ENCODE measurements around the gene LRRC49.

LRRC49 gene

DNA sequence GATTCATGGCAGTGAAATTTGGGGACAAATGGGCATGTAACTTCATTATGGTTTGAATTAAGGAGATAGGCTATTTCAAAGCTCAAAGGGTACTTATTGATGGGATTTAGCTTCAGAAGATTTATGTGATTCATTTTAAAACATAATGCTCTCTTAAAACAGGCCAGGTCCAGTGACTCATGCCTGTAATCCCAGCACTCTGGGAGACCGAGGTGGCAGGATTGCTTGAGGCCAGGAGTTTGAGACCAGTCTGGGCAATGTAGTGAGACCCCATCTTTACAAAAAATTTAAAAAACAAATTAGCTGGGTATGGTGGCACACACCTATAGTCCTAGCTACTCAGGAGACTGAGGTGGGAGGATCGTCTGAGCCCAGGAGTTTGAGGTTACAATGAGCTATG is 11.8 kb upstream of the LRRC49 start:
- no peak for DNase-seq (ENCODE audit: low read depth, low spot score)
- H3K4me3 ChIP-seq (ENCODE audit: low read depth, low read length), result no peak overlapping the region
- in situ Hi-C loops (cut with HindIII; ENCODE audit: low sequenced_read_pairs), result no loop called here
- TF ChIP-seq CTCF (IDR thresholded peaks at IDR 0.05; ENCODE audit: low read depth, low read length), result no peak

DNA sequence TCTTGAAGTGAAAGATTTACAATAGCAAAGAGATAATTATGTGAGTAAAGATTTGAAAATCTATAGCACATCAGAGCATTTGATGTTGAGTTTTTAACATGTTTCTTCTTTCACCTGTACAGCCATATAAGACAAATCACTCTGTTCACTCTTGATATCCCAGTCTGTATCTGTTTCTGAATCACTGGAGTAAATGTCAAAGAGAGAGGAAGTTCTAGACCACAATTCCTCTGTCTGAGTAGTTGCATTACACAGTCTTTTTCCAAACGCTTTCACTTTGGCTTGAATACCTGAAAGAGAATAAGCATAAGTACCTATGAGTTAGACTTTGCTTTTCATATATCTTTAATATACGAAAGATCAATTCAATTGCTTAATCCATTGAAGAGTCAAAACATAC is 10.3 kb upstream of the LRRC49 start:
- TF ChIP-seq CTCF (IDR thresholded peaks at IDR 0.05; ENCODE audit: low read depth, low read length), result no peak
- DNase-seq (ENCODE audit: low read depth, low spot score), result no peak
- no peak overlapping the region for H3K4me3 ChIP-seq (ENCODE audit: low read depth, low read length)
- in situ Hi-C loops (cut with HindIII; ENCODE audit: low sequenced_read_pairs), result no loop called here

- in situ Hi-C loops (cut with HindIII; ENCODE audit: low sequenced_read_pairs), result no loop called here
- TF ChIP-seq CTCF (IDR thresholded peaks at IDR 0.05; ENCODE audit: low read depth, low read length), result peak; percentile 75
- peak; percentile 79 for DNase-seq (ENCODE audit: low read depth, low spot score)
- peak overlapping the region; percentile 60 for H3K4me3 ChIP-seq (ENCODE audit: low read depth, low read length)
Observed at GRCh38 chr15:70892912-70893560, 410 bp downstream of the LRRC49 start.

DNA sequence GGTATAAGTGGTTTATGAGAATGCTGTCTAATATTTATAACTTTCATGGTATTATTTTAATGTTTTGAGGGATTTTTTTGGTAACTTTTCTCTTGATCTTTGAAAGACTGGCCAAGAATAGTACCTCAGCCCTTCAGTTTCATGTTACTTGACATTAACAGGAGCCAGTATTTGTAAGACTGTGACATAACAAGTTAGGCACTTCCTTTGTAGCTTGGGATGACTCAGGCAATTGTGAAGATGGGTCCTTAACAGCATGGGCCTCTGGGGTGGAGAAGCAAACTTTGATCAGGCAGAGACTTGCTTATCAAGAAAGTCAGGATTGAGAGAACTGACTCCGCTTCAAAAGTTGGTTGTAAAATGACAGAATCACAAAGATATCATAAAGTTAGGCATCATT is 9.5 kb downstream of the LRRC49 start:
- in situ Hi-C loops (cut with HindIII; ENCODE audit: low sequenced_read_pairs), result no loop called here
- peak; percentile 88 for DNase-seq (ENCODE audit: low read depth, low spot score)
- no peak for TF ChIP-seq CTCF (IDR thresholded peaks at IDR 0.05; ENCODE audit: low read depth, low read length)
- H3K4me3 ChIP-seq (ENCODE audit: low read depth, low read length), result no peak overlapping the region

DNA sequence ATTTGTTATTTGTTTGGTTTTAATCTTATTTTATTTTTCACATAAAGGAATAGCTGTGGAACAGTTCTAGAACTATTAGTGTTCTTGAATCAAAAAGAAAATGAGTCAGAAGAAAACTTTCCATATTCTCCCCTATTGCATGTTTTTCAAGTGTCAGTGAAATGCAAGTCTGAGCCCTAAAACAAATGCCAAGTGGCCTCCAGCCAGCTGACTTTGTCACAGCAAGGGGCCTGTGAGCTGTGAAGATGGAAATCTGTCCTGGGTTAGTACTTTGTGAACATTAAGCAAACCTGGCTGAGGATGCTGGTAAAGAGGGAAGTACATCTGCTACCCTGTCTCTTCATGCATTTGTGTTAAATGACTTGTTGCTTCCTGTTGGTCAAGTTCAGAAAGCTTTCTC is 14.2 kb downstream of the LRRC49 start:
- peak; percentile 84 for DNase-seq (ENCODE audit: low read depth, low spot score)
- H3K4me3 ChIP-seq (ENCODE audit: low read depth, low read length), result no peak overlapping the region
- no peak for TF ChIP-seq CTCF (IDR thresholded peaks at IDR 0.05; ENCODE audit: low read depth, low read length)
- in situ Hi-C loops (cut with HindIII; ENCODE audit: low sequenced_read_pairs), result no loop called here

- no peak overlapping the region for H3K4me3 ChIP-seq (ENCODE audit: low read depth, low read length)
- in situ Hi-C loops (cut with HindIII; ENCODE audit: low sequenced_read_pairs), result no loop called here
- peak; percentile 23 for TF ChIP-seq CTCF (IDR thresholded peaks at IDR 0.05; ENCODE audit: low read depth, low read length)
- no peak for DNase-seq (ENCODE audit: low read depth, low spot score)
Observed at GRCh38 chr15:70907784-70908471, 15.3 kb downstream of the LRRC49 start.
